Measurements from ENCODE around the gene CD2.
A peak's percentile ranks its signal among the peaks of the same experiment; 100 is the strongest.

Gene CD2

GRCh38 chr1:116754198-116754977, at the start of gene CD2:
Gene CD2, plus strand, starts transcription at chr1:116754430. Its CDS starts 63 bp downstream, at chr1:116754493.
- DNase-seq: no peak

GRCh38 chr1:116706123-116706522, 48.1 kb upstream of the CD2 start:
- DNase-seq: no peak

GRCh38 chr1:116706841-116707240, 47.4 kb upstream of the CD2 start:
- DNase-seq: no peak

- DNase-seq: no peak
Measured at GRCh38 chr1:116708255-116708900, 45.9 kb upstream of the CD2 start.

GRCh38 chr1:116709666-116710167, 44.5 kb upstream of the CD2 start:
- no peak for DNase-seq

GRCh38 chr1:116710420-116711262, 43.6 kb upstream of the CD2 start:
- DNase-seq: peak; percentile 61

GRCh38 chr1:116711263-116711840, 42.9 kb upstream of the CD2 start:
- peak; percentile 64 for DNase-seq

- no peak for DNase-seq
Measured at GRCh38 chr1:116712510-116712909, 41.7 kb upstream of the CD2 start.

GRCh38 chr1:116713474-116713873, 40.8 kb upstream of the CD2 start:
- DNase-seq: no peak

GRCh38 chr1:116716391-116716790, 37.8 kb upstream of the CD2 start:
- DNase-seq: no peak

- peak; percentile 26 for DNase-seq
Measured at GRCh38 chr1:116717318-116717717, 36.9 kb upstream of the CD2 start.

- DNase-seq: no peak
Measured at GRCh38 chr1:116720364-116721038, 33.7 kb upstream of the CD2 start.

- DNase-seq: no peak
Measured at GRCh38 chr1:116721039-116721405, 33.2 kb upstream of the CD2 start.

- DNase-seq: no peak
Measured at GRCh38 chr1:116721451-116722007, 32.7 kb upstream of the CD2 start.

- DNase-seq: no peak
Measured at GRCh38 chr1:116722016-116722838, 32.0 kb upstream of the CD2 start.

GRCh38 chr1:116724765-116725375, 29.4 kb upstream of the CD2 start:
- no peak for DNase-seq

GRCh38 chr1:116725798-116726197, 28.4 kb upstream of the CD2 start:
- DNase-seq: no peak

GRCh38 chr1:116726872-116727820, 27.1 kb upstream of the CD2 start:
- no peak for DNase-seq

GRCh38 chr1:116731439-116731838, 22.8 kb upstream of the CD2 start:
- DNase-seq: no peak

- DNase-seq: no peak
Measured at GRCh38 chr1:116732726-116733125, 21.5 kb upstream of the CD2 start.
